RWPE2 (cell line): ENCODE data around the gene KIRREL3.
A peak's percentile ranks its signal among the peaks of the same experiment; 100 is the strongest.

Experiments
- ATAC-seq: fragments of 200-7000 bp; cut with Tn5 transposase; 3 replicates; pipeline ENCODE4 v1.9.1; 2021; ENCODE audit warnings: low read depth
- DNase-seq: peaks from one replicate; pipeline ENCODE4 v3.0.0-alpha.2; 2020; ENCODE audit warnings: low spot score
- H3K27ac ChIP-seq: fragments of 450-650 bp; 2 replicates; pipeline ENCODE4 v1.5.1; 2017; ENCODE audit warnings: mild to moderate bottlenecking; ENCODE audit not compliant: poor library complexity, severe bottlenecking
- H3K27me3 ChIP-seq: fragments of 250-450 bp; sonication (Bioruptor Pico); 2 replicates; pipeline ENCODE4 v1.5.1; 2021; ENCODE audit warnings: mild to moderate bottlenecking, moderate library complexity; ENCODE audit not compliant: insufficient read depth, poor library complexity, severe bottlenecking
- H3K36me3 ChIP-seq: fragments of 250-450 bp; sonication (Bioruptor Pico); 2 replicates; pipeline ENCODE4 v1.5.1; 2020; ENCODE audit warnings: low read depth, mild to moderate bottlenecking, moderate library complexity
- H3K4me1 ChIP-seq: fragments of 250-450 bp; sonication (Bioruptor Pico); 2 replicates; pipeline ENCODE4 v1.5.1; 2021; ENCODE audit warnings: mild to moderate bottlenecking, moderate library complexity; ENCODE audit not compliant: insufficient read depth, poor library complexity, severe bottlenecking
- H3K4me3 ChIP-seq: fragments of 250-450 bp; sonication (Bioruptor Pico); 2 replicates; pipeline ENCODE4 v1.5.1; 2021; ENCODE audit warnings: mild to moderate bottlenecking, moderate library complexity; ENCODE audit not compliant: severe bottlenecking
- H3K9me3 ChIP-seq: fragments of 250-450 bp; sonication (Bioruptor Pico); 2 replicates; pipeline ENCODE4 v1.5.1; 2021; ENCODE audit warnings: mild to moderate bottlenecking, moderate library complexity; ENCODE audit not compliant: severe bottlenecking
- TF ChIP-seq, protein P1 (sequence below): fragments of 450-650 bp; IDR thresholded peaks from one replicate; pipeline ENCODE4 v1.5.1; 2017; ENCODE audit warnings: mild to moderate bottlenecking, moderate library complexity; ENCODE audit not compliant: poor library complexity, severe bottlenecking

KIRREL3 gene

GRCh38 chr11:126484266-126484665, 516.3 kb downstream of the KIRREL3 start:
- Histone ChIP-seq H3K9me3 (no peaks in the 10 kb centered on the region), H3K27me3 (no peaks in the 10 kb centered on the region), H3K27ac (no peak overlapping the region), H3K36me3 (no peaks in the 10 kb centered on the region), H3K4me3 (no peak overlapping the region), H3K4me1 (peaks cover 3% of the 10 kb centered on the region)
- no peak for DNase-seq
- peak; percentile 85 for ATAC-seq
- TF ChIP-seq, protein P1, sequence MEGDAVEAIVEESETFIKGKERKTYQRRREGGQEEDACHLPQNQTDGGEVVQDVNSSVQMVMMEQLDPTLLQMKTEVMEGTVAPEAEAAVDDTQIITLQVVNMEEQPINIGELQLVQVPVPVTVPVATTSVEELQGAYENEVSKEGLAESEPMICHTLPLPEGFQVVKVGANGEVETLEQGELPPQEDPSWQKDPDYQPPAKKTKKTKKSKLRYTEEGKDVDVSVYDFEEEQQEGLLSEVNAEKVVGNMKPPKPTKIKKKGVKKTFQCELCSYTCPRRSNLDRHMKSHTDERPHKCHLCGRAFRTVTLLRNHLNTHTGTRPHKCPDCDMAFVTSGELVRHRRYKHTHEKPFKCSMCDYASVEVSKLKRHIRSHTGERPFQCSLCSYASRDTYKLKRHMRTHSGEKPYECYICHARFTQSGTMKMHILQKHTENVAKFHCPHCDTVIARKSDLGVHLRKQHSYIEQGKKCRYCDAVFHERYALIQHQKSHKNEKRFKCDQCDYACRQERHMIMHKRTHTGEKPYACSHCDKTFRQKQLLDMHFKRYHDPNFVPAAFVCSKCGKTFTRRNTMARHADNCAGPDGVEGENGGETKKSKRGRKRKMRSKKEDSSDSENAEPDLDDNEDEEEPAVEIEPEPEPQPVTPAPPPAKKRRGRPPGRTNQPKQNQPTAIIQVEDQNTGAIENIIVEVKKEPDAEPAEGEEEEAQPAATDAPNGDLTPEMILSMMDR: no peak

- Histone ChIP-seq H3K4me1 (peaks cover 3% of the 10 kb centered on the region), H3K27ac (no peak overlapping the region), H3K9me3 (no peaks in the 10 kb centered on the region), H3K4me3 (no peak overlapping the region), H3K36me3 (no peaks in the 10 kb centered on the region), H3K27me3 (no peaks in the 10 kb centered on the region)
- ATAC-seq (no peak), DNase-seq (no peak)
- TF ChIP-seq, protein P1: no peak
Observed at GRCh38 chr11:126483621-126484195, 516.9 kb downstream of the KIRREL3 start.

DNA sequence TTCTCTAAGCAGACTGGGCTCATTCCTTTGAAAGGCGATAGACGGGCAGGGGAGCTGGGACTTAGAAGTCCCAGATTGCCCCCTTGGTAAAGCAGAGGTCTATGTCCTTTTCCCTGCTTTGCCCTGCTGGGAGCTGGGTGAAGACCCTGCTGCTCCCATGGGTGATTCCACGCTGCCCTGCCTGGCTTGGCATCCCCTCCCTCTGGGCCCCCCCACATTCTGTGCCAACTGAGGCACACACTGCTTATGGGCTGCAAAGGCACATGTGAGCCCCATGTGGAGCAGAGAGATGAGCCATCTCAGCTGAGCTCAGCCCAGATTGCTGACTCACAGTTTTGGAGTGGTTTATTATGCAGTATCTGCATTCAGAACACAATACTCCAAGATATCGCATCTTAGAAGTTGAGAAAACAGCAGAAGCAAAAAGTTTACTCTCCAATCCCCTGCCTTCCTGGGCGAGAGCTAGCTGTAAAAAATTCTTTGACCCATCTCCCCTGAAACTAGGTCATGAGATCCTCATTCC, 517.9 kb downstream of the KIRREL3 start:
- H3K27ac ChIP-seq: no peak overlapping the region
- no peaks in the 10 kb centered on the region for H3K36me3 ChIP-seq
- H3K9me3 ChIP-seq: no peaks in the 10 kb centered on the region
- no peaks in the 10 kb centered on the region for H3K27me3 ChIP-seq
- TF ChIP-seq, protein P1: no peak
- H3K4me1 ChIP-seq: peaks cover 3% of the 10 kb centered on the region
- no peak for ATAC-seq
- no peak for DNase-seq
- no peak overlapping the region for H3K4me3 ChIP-seq

DNA sequence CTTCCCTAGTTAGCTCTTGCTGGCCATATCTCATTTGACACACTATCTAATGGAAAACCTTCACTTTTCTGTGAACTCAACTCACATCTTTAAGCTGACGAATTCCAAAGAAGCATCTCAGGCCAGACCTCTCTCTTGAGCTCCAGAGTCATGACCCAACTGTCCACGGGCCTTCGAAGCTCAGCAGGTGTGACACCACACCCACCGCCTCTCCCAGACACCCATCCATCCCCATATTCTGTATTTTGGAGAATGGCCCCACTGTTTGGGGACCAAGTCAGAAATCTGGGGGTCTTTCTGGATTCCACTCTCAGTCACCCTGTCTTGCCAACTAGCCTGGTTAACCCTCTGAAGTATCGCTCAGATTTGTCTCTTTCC, 519.3 kb downstream of the KIRREL3 start:
- H3K27ac ChIP-seq: no peak overlapping the region
- no peaks in the 10 kb centered on the region for H3K27me3 ChIP-seq
- H3K9me3 ChIP-seq: no peaks in the 10 kb centered on the region
- no peaks in the 10 kb centered on the region for H3K36me3 ChIP-seq
- DNase-seq (no peak), ATAC-seq (no peak)
- peaks cover 3% of the 10 kb centered on the region for H3K4me1 ChIP-seq
- TF ChIP-seq, protein P1: no peak
- no peak overlapping the region for H3K4me3 ChIP-seq

DNA sequence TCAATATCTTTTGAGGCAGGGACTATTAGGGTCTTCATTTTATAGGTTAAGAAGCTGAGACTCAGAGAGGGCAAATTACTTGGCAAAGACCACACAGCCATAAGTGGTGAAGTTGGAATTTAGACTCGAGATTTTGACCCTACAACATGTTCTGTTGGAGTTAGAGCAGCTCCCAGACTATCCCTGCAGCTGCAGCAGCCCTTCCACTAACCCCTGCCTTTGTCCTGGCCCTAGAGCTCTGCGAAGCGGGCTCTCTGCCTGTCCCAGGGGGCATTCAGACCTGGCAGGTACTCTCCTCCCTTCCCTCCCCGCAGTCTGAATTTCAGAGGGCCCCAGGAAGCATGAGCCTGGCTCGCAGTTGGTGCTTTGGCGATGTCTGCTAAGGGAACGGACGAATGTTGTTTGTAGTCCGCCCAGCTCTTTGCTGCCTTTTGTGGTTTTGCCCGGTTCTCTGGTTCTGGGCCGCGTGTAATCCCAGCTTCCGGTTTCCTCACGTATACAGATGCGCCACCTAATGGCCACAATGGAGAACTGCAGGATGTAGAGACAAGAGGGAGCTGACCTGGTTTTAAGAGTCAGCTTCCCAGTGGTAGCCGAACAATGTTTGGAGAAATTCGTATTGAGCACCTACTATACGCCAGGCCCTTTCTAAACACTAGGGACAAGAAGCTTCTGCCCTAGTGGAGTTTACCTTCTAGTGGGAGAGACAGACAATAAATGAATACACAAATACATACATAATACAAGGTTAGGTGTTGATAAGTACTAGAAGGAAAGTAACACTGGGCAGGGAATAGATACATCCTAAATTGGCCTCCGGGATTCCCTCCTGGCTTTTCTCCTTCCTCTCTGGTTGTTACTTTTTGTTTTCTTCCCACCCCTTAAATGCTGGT, 519.9 kb downstream of the KIRREL3 start:
- H3K27ac ChIP-seq: no peak overlapping the region
- TF ChIP-seq, protein P1: peak; percentile 92

More for the DNA sequence above, 519.9 kb downstream of the KIRREL3 start:
- ATAC-seq (peak; percentile 67), DNase-seq (no peak)
- peaks cover 3% of the 10 kb centered on the region for H3K4me1 ChIP-seq
- H3K4me3 ChIP-seq: no peak overlapping the region
- H3K9me3 ChIP-seq: no peaks in the 10 kb centered on the region
- no peaks in the 10 kb centered on the region for H3K27me3 ChIP-seq
- no peaks in the 10 kb centered on the region for H3K36me3 ChIP-seq
